NB4 (cell line): ENCODE measurements around the gene SEPTIN10.

Experiments used
- CTCF ChIP-seq: IDR thresholded peaks from one replicate; pipeline ENCODE4 v1.5.1; 2012; ENCODE audit warnings: low read depth, low read length
- MAX ChIP-seq: IDR thresholded peaks from 2 replicates; pipeline ENCODE4 v1.6.1; 2011; ENCODE audit warnings: low read depth, low read length
- MYC ChIP-seq: IDR thresholded peaks from 2 replicates; pipeline ENCODE4 v1.6.1; 2011; ENCODE audit warnings: low read depth, low read length
- POLR2A ChIP-seq: IDR thresholded peaks from 2 replicates; pipeline ENCODE4 v1.6.1; 2011; ENCODE audit warnings: mild to moderate bottlenecking; ENCODE audit not compliant: insufficient read length; ENCODE audit errors: extremely low read depth

- TF ChIP-seq MAX (no peak), CTCF (no peak), POLR2A (no peak), MYC (no peak)
These were observed 94.3 kb downstream of the SEPTIN10 start for GRCh38 chr2:109519513-109519912.
